CD8-positive, alpha-beta memory T cell (primary cell): Measurements from ENCODE around the gene SYPL2. TPM values are rescaled to one million over a fixed set of nuclear protein-coding genes. Genes with fewer than 3 reads are reported as not detected.
A peak's percentile ranks its signal among the peaks of the same experiment; 100 is the strongest.
"Not testable (repeated sequence)": the region's sequence is repeated elsewhere in the genome, so short reads cannot be mapped to it uniquely, and the experiment has no call there.

Source experiments
- CTCF ChIA-PET: fragments of 350-600 bp; sonication (Branson Sonifier 250); formaldehyde crosslinking; loops from one replicate; lab custom pipeline; 2021; ENCODE audit warnings: antibody characterized with exemption; lab: Charles Lee
- POLR2A ChIA-PET: fragments of 350-600 bp; sonication (Branson Sonifier 250); formaldehyde crosslinking; loops from one replicate; lab custom pipeline; 2021; ENCODE audit warnings: antibody characterized with exemption; lab: Charles Lee
- DNase-seq, 5 donors: peaks; one replicate each; pipeline versions ENCODE4 v3.0.0 to v3.0.0-alpha.2; 2020 to 2022; ENCODE audit warnings: mixed read lengths in 1 of 5
- H3K27ac ChIP-seq: one replicate; pipeline ENCODE4 v1.7.0; 2013; ENCODE audit warnings: low read depth, mild to moderate bottlenecking, low read length, moderate library complexity
- H3K27me3 ChIP-seq: 2 replicates; pipeline ENCODE4 v1.7.0; 2013; ENCODE audit warnings: low read length, mild to moderate bottlenecking; ENCODE audit not compliant: insufficient read depth, poor library complexity, severe bottlenecking
- H3K36me3 ChIP-seq: 2 replicates; pipeline ENCODE4 v1.7.0; 2013; ENCODE audit warnings: mild to moderate bottlenecking, low read length, moderate library complexity; ENCODE audit not compliant: insufficient read depth
- H3K4me1 ChIP-seq: 2 replicates; pipeline ENCODE4 v1.7.0; 2013; ENCODE audit warnings: mild to moderate bottlenecking, low read length, moderate library complexity; ENCODE audit not compliant: insufficient read depth
- H3K4me3 ChIP-seq: 2 replicates; pipeline ENCODE4 v1.7.0; 2013; ENCODE audit warnings: mild to moderate bottlenecking, low read length
- H3K9me3 ChIP-seq: 2 replicates; pipeline ENCODE4 v1.7.0; 2013; ENCODE audit warnings: mild to moderate bottlenecking, low read length
- H3K27ac Mint-ChIP-seq, 8 donors: one replicate each; pipeline ENCODE4 v1.8.0; 2020 to 2021; ENCODE audit warnings: mixed read lengths in 8 of 8, mild to moderate bottlenecking in 6 of 8, inconsistent platforms in 3 of 8, moderate library complexity in 3 of 8
- H3K27me3 Mint-ChIP-seq, 2 donors: one replicate each; pipeline ENCODE4 v1.8.0; 2020 to 2021; ENCODE audit warnings: mixed read lengths in 2 of 2, mild to moderate bottlenecking in 1 of 2, moderate library complexity in 1 of 2
- H3K36me3 Mint-ChIP-seq, 3 donors: one replicate each; pipeline ENCODE4 v1.8.0; 2020 to 2021; ENCODE audit warnings: mixed read lengths in 3 of 3, inconsistent platforms in 1 of 3, mild to moderate bottlenecking in 1 of 3
- H3K4me1 Mint-ChIP-seq, 3 donors: one replicate each; pipeline ENCODE4 v1.8.0; 2020 to 2021; ENCODE audit warnings: mixed read lengths in 3 of 3, inconsistent platforms in 1 of 3, mild to moderate bottlenecking in 1 of 3
- H3K4me3 Mint-ChIP-seq, 7 donors: one replicate each; pipeline ENCODE4 v1.8.0; 2020 to 2021; ENCODE audit warnings: mixed read lengths in 7 of 7, mild to moderate bottlenecking in 6 of 7, moderate library complexity in 4 of 7, inconsistent platforms in 2 of 7
- H3K9me3 Mint-ChIP-seq, 5 donors: one replicate each; pipeline ENCODE4 v1.8.0; 2020 to 2022; ENCODE audit warnings: mixed read lengths in 5 of 5, mild to moderate bottlenecking in 3 of 5, moderate library complexity in 2 of 5, inconsistent platforms in 1 of 5
- polyA plus RNA-seq: library from polyadenylated mRNA; unstranded; fragments of 300-500 nt; fragmentation: Illumina TruSeq; gene quantifications from one replicate; pipeline ENCODE4 v1.2.3, GENCODE V29; 2021
- total RNA-seq, 2 experiments: library from RNA; stranded (reverse); gene quantifications; one replicate each; pipeline ENCODE4 v1.2.3, GENCODE V29; 2021

Gene SYPL2
- total and polyA plus RNA-seq, 3 experiments from 2014 or later, result 0.07 TPM; not detected in 1

- not testable (repeated sequence) for H3K9me3 ChIP-seq, H3K36me3 ChIP-seq, H3K9me3 Mint-ChIP-seq, H3K4me3 ChIP-seq, H3K4me1 ChIP-seq, H3K36me3 Mint-ChIP-seq, H3K4me1 Mint-ChIP-seq, DNase-seq, H3K27ac Mint-ChIP-seq, H3K27ac ChIP-seq, H3K4me3 Mint-ChIP-seq
- ChIA-PET POLR2A (interaction anchor here (0.5 to 0.6 kb wide), 2 partner anchors 11 to 536 kb away, joined by 3 to 5 read pairs; no protein-coding TSS in a partner anchor), CTCF (interaction anchor here (2.1 kb wide), 1 partner anchor 59 kb away, joined by 5 read pairs; no protein-coding TSS in a partner anchor)
- H3K27me3 ChIP-seq, result peaks cover 30% of the 10 kb centered on the region
- H3K27me3 Mint-ChIP-seq, result peaks cover 41 to 68% of the 10 kb centered on the region in 2 donors
Observed at GRCh38 chr1:109473284-109474057, 7.1 kb downstream of the SYPL2 start.

GRCh38 chr1:109474697-109475096, 8.4 kb downstream of the SYPL2 start:
- Mint-ChIP-seq H3K27ac (no peak overlapping the region), H3K4me1 (peaks cover 0 to 4% (median 0%) of the 10 kb centered on the region in 3 donors), H3K36me3 (no peaks in the 10 kb centered on the region), H3K27me3 (peaks cover 41 to 78% of the 10 kb centered on the region in 2 donors), H3K9me3 (no peaks in the 10 kb centered on the region), H3K4me3 (no peak overlapping the region)
- H3K4me3 ChIP-seq, result no peak overlapping the region
- ChIA-PET CTCF (interaction anchor here (1.5 kb wide), 1 partner anchor 19 kb away, joined by 4 read pairs; the partner anchor contains the start of gene CYB561D1), POLR2A (no interaction called here)
- H3K27me3 ChIP-seq, result peaks cover 23% of the 10 kb centered on the region
- DNase-seq, result no peak
- H3K4me1 ChIP-seq, result no peaks in the 10 kb centered on the region
- no peak overlapping the region for H3K27ac ChIP-seq
- H3K36me3 ChIP-seq, result no peaks in the 10 kb centered on the region
- H3K9me3 ChIP-seq, result no peaks in the 10 kb centered on the region

GRCh38 chr1:109475261-109475660, 8.9 kb downstream of the SYPL2 start:
- no peak overlapping the region for H3K27ac ChIP-seq
- no peaks in the 10 kb centered on the region for H3K4me1 ChIP-seq
- Mint-ChIP-seq H3K4me1 (peaks cover 0 to 4% (median 0%) of the 10 kb centered on the region in 3 donors), H3K27ac (peak overlapping the region in 1 of 8 donors; percentile 4), H3K4me3 (no peak overlapping the region), H3K27me3 (peaks cover 37 to 73% of the 10 kb centered on the region in 2 donors), H3K9me3 (no peaks in the 10 kb centered on the region), H3K36me3 (no peaks in the 10 kb centered on the region)
- H3K9me3 ChIP-seq, result no peaks in the 10 kb centered on the region
- H3K27me3 ChIP-seq, result peaks cover 17% of the 10 kb centered on the region
- H3K4me3 ChIP-seq, result no peak overlapping the region
- DNase-seq, result no peak
- H3K36me3 ChIP-seq, result no peaks in the 10 kb centered on the region
- POLR2A ChIA-PET, result no interaction called here
- CTCF ChIA-PET, result interaction anchor here (1.4 to 1.5 kb wide), 2 partner anchors 15 to 18 kb away, joined by 4 to 5 read pairs; partner anchors contain the start of gene CYB561D1

- H3K27me3 Mint-ChIP-seq, result peaks cover 30 to 63% of the 10 kb centered on the region in 2 donors
- peaks cover 0 to 4% (median 0%) of the 10 kb centered on the region in 3 donors for H3K4me1 Mint-ChIP-seq
- Histone ChIP-seq H3K27ac (no peak overlapping the region), H3K9me3 (no peaks in the 10 kb centered on the region), H3K27me3 (peaks cover 6% of the 10 kb centered on the region), H3K4me3 (no peak overlapping the region), H3K4me1 (no peaks in the 10 kb centered on the region), H3K36me3 (no peaks in the 10 kb centered on the region)
- ChIA-PET POLR2A (no interaction called here), CTCF (interaction anchor here (1.3 to 1.4 kb wide), 2 partner anchors 14 kb away, joined by 5 read pairs; no protein-coding TSS in a partner anchor)
- no peak overlapping the region for H3K4me3 Mint-ChIP-seq
- no peaks in the 10 kb centered on the region for H3K36me3 Mint-ChIP-seq
- no peak for DNase-seq
- no peaks in the 10 kb centered on the region for H3K9me3 Mint-ChIP-seq
- H3K27ac Mint-ChIP-seq, result no peak overlapping the region
Observed at GRCh38 chr1:109476825-109477224, 10.5 kb downstream of the SYPL2 start.

GRCh38 chr1:109477821-109478220, 11.5 kb downstream of the SYPL2 start:
- H3K9me3 ChIP-seq, result no peaks in the 10 kb centered on the region
- Mint-ChIP-seq H3K4me1 (peaks cover under 1 to 11% (median 8%) of the 10 kb centered on the region in 3 donors), H3K36me3 (no peaks in the 10 kb centered on the region), H3K9me3 (no peaks in the 10 kb centered on the region), H3K27me3 (peaks cover 22 to 55% of the 10 kb centered on the region in 2 donors), H3K4me3 (no peak overlapping the region), H3K27ac (no peak overlapping the region)
- POLR2A ChIA-PET, result no interaction called here
- H3K4me3 ChIP-seq, result no peak overlapping the region
- DNase-seq, result no peak
- H3K36me3 ChIP-seq, result no peaks in the 10 kb centered on the region
- H3K27ac ChIP-seq, result no peak overlapping the region
- H3K27me3 ChIP-seq, result peaks cover 5% of the 10 kb centered on the region
- CTCF ChIA-PET, result interaction anchor here (1.3 to 2.5 kb wide), 4 partner anchors 13 to 55 kb away, joined by 3 to 21 read pairs (median 6); partner anchors contain the start of gene CYB561D1
- peaks cover 5% of the 10 kb centered on the region for H3K4me1 ChIP-seq

- Mint-ChIP-seq H3K4me3 (no peak overlapping the region), H3K4me1 (peaks cover 7 to 19% (median 17%) of the 10 kb centered on the region in 3 donors), H3K36me3 (peaks cover 0 to 4% (median 0%) of the 10 kb centered on the region in 3 donors), H3K27me3 (peaks cover 19 to 50% of the 10 kb centered on the region in 2 donors), H3K27ac (no peak overlapping the region), H3K9me3 (no peaks in the 10 kb centered on the region)
- no peak overlapping the region for H3K4me3 ChIP-seq
- POLR2A ChIA-PET, result no interaction called here
- H3K4me1 ChIP-seq, result peaks cover 11% of the 10 kb centered on the region
- no peak overlapping the region for H3K27ac ChIP-seq
- no peaks in the 10 kb centered on the region for H3K9me3 ChIP-seq
- H3K27me3 ChIP-seq, result no peaks in the 10 kb centered on the region
- CTCF ChIA-PET, result interaction anchor here (1.5 to 2.5 kb wide), 3 partner anchors 15 to 54 kb away, joined by 3 to 21 read pairs (median 8); partner anchors contain the start of gene CYB561D1
- H3K36me3 ChIP-seq, result no peaks in the 10 kb centered on the region
- DNase-seq, result peak in 2 of 5 donors; percentile 20 to 32
Observed at GRCh38 chr1:109478806-109479205, 12.5 kb downstream of the SYPL2 start.

- no peak for DNase-seq
- Mint-ChIP-seq H3K4me1 (peaks cover 10 to 22% (median 20%) of the 10 kb centered on the region in 3 donors), H3K36me3 (peaks cover 0 to 6% (median 0%) of the 10 kb centered on the region in 3 donors), H3K27ac (no peak overlapping the region), H3K27me3 (peaks cover 15 to 47% of the 10 kb centered on the region in 2 donors), H3K9me3 (no peaks in the 10 kb centered on the region), H3K4me3 (peak overlapping the region in 1 of 7 donors; percentile 22)
- Histone ChIP-seq H3K9me3 (no peaks in the 10 kb centered on the region), H3K4me1 (peaks cover 13% of the 10 kb centered on the region), H3K27me3 (no peaks in the 10 kb centered on the region), H3K27ac (no peak overlapping the region), H3K4me3 (no peak overlapping the region), H3K36me3 (no peaks in the 10 kb centered on the region)
- ChIA-PET CTCF (interaction anchor here (1.0 to 2.5 kb wide), 3 partner anchors 11 to 53 kb away, joined by 4 to 21 read pairs (median 8); partner anchors contain the start of gene CYB561D1), POLR2A (no interaction called here)
Observed at GRCh38 chr1:109479311-109479710, 13.0 kb downstream of the SYPL2 start.

GRCh38 chr1:109479901-109480300, 13.6 kb downstream of the SYPL2 start:
- Mint-ChIP-seq H3K4me3 (no peak overlapping the region), H3K36me3 (peaks cover 0 to 6% (median 0%) of the 10 kb centered on the region in 3 donors), H3K27me3 (peaks cover 15 to 42% of the 10 kb centered on the region in 2 donors), H3K4me1 (peaks cover 16 to 28% (median 26%) of the 10 kb centered on the region in 3 donors), H3K9me3 (no peaks in the 10 kb centered on the region), H3K27ac (no peak overlapping the region)
- Histone ChIP-seq H3K27me3 (no peaks in the 10 kb centered on the region), H3K4me1 (peaks cover 19% of the 10 kb centered on the region), H3K9me3 (no peaks in the 10 kb centered on the region), H3K36me3 (no peaks in the 10 kb centered on the region), H3K27ac (no peak overlapping the region), H3K4me3 (no peak overlapping the region)
- CTCF ChIA-PET, result interaction anchor here (1.0 to 2.5 kb wide), 3 partner anchors 11 to 52 kb away, joined by 4 to 21 read pairs (median 8); partner anchors contain the start of gene CYB561D1
- DNase-seq, result no peak
- POLR2A ChIA-PET, result no interaction called here
